Glutamatergic neuron (in vitro differentiated cells): Measurements from ENCODE around the gene PRR18. TPM values are rescaled to one million over a fixed set of nuclear protein-coding genes. Genes with fewer than 3 reads are reported as not detected.

Source experiments
- DNase-seq: peaks from one replicate; pipeline ENCODE4 v3.0.0; 2022
- H3K27ac Mint-ChIP-seq: one replicate; pipeline ENCODE4 v1.8.0; 2020; ENCODE audit warnings: mild to moderate bottlenecking, mixed read lengths, inconsistent platforms; ENCODE audit not compliant: unreplicated experiment
- H3K27me3 Mint-ChIP-seq: one replicate; pipeline ENCODE4 v1.8.0; 2020; ENCODE audit warnings: mild to moderate bottlenecking, moderate library complexity, mixed read lengths, inconsistent platforms; ENCODE audit not compliant: unreplicated experiment
- H3K36me3 Mint-ChIP-seq: one replicate; pipeline ENCODE4 v1.8.0; 2020; ENCODE audit warnings: mild to moderate bottlenecking, mixed read lengths, inconsistent platforms; ENCODE audit not compliant: unreplicated experiment
- H3K4me1 Mint-ChIP-seq: one replicate; pipeline ENCODE4 v1.8.0; 2020; ENCODE audit warnings: mild to moderate bottlenecking, low read depth, mixed read lengths, inconsistent platforms; ENCODE audit not compliant: unreplicated experiment
- H3K4me3 Mint-ChIP-seq: one replicate; pipeline ENCODE4 v1.8.0; 2020; ENCODE audit warnings: mild to moderate bottlenecking, mixed read lengths, inconsistent platforms; ENCODE audit not compliant: unreplicated experiment
- H3K9me3 Mint-ChIP-seq: one replicate; pipeline ENCODE4 v1.8.0; 2020; ENCODE audit warnings: mild to moderate bottlenecking, moderate library complexity, mixed read lengths, inconsistent platforms; ENCODE audit not compliant: unreplicated experiment
- total RNA-seq: library from RNA; stranded (reverse); fragmentation: NEBNext Ultra II Directional; extraction: Animal tissue kit (Norgen Biotek cat#: 25700); gene quantifications from one replicate; pipeline ENCODE4 v1.2.1, GENCODE V29; 2021; ENCODE audit not compliant: unreplicated experiment
- TF ChIP-seq, protein P1 (sequence below): fragments of 200-600 bp; sonication (generic); IDR thresholded peaks from one replicate; pipeline ENCODE4 v1.5.0; 2021; ENCODE audit not compliant: partially characterized antibody, unreplicated experiment

Gene PRR18
- total RNA-seq, 1 donor from 2014 or later = not detected

DNA sequence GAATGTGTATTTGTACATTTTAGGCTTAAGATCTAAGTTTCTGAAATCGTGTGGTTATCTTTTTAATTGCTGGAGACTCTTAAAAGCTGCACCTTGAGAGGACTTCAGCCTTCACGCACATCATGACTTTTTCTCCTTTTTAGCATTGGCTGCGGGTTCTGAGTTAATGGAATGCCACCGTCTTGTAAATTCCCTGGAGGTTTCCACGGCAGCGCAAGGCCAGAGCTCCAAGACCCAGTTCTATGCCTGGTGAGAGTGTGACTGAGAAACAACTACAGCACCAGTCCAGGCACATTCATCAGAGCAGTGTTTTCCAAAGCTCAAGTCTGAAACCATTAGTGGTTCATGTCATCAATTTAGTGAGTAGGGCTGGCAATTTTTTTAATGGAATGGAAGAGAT is 23.0 kb downstream of the PRR18 start:
- TF ChIP-seq, protein P1, sequence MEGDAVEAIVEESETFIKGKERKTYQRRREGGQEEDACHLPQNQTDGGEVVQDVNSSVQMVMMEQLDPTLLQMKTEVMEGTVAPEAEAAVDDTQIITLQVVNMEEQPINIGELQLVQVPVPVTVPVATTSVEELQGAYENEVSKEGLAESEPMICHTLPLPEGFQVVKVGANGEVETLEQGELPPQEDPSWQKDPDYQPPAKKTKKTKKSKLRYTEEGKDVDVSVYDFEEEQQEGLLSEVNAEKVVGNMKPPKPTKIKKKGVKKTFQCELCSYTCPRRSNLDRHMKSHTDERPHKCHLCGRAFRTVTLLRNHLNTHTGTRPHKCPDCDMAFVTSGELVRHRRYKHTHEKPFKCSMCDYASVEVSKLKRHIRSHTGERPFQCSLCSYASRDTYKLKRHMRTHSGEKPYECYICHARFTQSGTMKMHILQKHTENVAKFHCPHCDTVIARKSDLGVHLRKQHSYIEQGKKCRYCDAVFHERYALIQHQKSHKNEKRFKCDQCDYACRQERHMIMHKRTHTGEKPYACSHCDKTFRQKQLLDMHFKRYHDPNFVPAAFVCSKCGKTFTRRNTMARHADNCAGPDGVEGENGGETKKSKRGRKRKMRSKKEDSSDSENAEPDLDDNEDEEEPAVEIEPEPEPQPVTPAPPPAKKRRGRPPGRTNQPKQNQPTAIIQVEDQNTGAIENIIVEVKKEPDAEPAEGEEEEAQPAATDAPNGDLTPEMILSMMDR = no peak
- DNase-seq = no peak
- H3K36me3 Mint-ChIP-seq = no peaks in the 10 kb centered on the region
- H3K9me3 Mint-ChIP-seq = no peaks in the 10 kb centered on the region
- H3K4me3 Mint-ChIP-seq = no peak overlapping the region
- H3K4me1 Mint-ChIP-seq = peaks cover 4% of the 10 kb centered on the region
- peaks cover 4% of the 10 kb centered on the region for H3K27me3 Mint-ChIP-seq
- H3K27ac Mint-ChIP-seq = no peak overlapping the region

DNA sequence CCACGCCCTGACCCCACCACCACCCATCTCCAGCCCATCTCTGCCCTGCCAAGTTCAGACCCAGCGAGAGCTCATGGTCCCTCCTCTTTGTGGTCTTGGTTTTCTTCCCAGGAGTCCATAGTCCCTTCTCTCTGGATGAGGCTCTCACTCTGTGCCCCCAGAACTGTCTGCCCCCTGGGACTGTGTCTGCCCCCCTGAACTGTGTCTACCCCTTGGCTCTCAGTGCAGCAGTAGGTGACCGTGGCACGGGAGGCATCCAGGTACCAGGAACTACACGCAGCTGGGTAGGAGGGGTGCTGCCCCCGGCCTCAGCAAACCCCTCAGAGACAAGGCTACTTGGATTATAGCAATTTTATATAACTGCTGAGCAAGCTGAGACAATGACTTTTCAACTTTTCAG is 23.6 kb downstream of the PRR18 start:
- Mint-ChIP-seq H3K27me3 (peaks cover 4% of the 10 kb centered on the region), H3K9me3 (no peaks in the 10 kb centered on the region), H3K4me1 (peaks cover 4% of the 10 kb centered on the region), H3K4me3 (no peak overlapping the region), H3K27ac (no peak overlapping the region), H3K36me3 (no peaks in the 10 kb centered on the region)
- DNase-seq = no peak
- TF ChIP-seq, protein P1 = no peak

DNA sequence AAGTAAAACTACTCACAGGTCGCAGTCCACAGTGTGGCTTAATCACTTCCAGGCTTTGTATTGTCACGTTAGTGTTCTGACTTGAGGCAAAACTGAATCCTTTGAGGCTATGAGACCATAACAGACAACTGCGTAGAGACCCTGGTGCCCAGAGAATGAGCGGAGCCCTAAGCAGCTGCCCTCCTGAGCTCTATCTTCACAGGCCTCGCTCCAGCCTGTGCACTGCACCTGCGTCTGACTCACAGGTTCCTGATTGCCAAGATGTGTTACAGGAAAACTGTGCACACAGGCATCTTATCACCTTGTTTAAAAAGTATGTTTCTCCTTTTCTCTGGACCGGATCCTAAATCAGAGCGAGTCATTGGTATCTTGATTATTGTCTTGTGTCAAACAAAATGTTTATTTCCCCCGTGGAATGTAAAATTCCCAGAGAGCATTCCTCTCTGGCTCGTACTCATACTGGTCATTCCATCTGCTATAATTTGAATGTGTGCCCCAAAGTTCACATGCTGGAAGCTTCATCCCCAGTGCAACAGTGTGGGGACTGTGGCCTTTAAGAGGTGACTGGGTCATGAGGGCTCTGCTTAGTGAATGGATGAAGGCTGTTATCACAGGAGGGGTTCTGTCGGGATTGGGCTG is 25.7 kb downstream of the PRR18 start:
- Mint-ChIP-seq H3K4me1 (peaks cover 4% of the 10 kb centered on the region), H3K27ac (no peak overlapping the region), H3K36me3 (no peaks in the 10 kb centered on the region), H3K27me3 (peaks cover 4% of the 10 kb centered on the region), H3K9me3 (no peaks in the 10 kb centered on the region), H3K4me3 (no peak overlapping the region)
- TF ChIP-seq, protein P1 = no peak
- no peak for DNase-seq

DNA sequence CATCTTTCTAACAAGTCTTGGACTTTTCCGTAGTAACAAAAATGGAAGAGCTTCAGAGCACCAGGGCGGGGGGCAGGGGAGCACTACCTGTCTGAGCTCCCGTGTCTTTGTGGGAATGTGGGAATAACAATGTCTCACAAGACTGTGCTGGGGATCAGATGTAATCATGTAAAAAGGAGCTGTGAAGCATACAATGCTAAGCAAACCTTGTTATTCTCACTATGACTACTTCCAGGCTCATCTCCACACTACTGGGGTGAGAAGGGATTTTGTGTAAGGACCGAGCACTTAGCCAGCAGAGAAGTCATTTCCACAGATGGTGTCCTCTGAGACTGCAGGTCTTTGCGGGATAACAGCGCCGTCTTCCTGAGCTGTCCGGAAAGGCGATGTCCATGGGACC is 27.1 kb downstream of the PRR18 start:
- no peak for DNase-seq
- H3K36me3 Mint-ChIP-seq = no peaks in the 10 kb centered on the region
- TF ChIP-seq, protein P1 = no peak
- peaks cover 4% of the 10 kb centered on the region for H3K4me1 Mint-ChIP-seq
- no peak overlapping the region for H3K27ac Mint-ChIP-seq
- H3K27me3 Mint-ChIP-seq = peaks cover 5% of the 10 kb centered on the region
- H3K4me3 Mint-ChIP-seq = no peak overlapping the region
- no peaks in the 10 kb centered on the region for H3K9me3 Mint-ChIP-seq

DNA sequence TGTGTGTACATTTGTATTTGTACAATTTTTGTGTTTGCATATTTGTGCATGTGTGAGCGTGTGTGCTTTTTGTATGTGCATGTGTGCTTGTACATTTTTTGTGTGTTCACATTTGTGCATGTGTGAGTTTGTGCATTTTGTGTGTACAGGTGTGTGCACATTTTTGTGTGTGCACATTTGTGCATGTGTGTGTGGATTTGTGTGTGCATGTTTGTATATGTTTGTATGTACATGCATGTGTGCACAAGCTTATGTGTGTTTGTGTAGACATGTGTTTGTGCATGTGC is 28.9 kb downstream of the PRR18 start:
- H3K27me3 Mint-ChIP-seq = peaks cover 3% of the 10 kb centered on the region
- H3K4me1 Mint-ChIP-seq = peaks cover 6% of the 10 kb centered on the region
- TF ChIP-seq, protein P1 = no peak
- DNase-seq = no peak
- no peak overlapping the region for H3K27ac Mint-ChIP-seq
- H3K9me3 Mint-ChIP-seq = peaks cover 2% of the 10 kb centered on the region
- no peaks in the 10 kb centered on the region for H3K36me3 Mint-ChIP-seq
- no peak overlapping the region for H3K4me3 Mint-ChIP-seq
